ENCODE data around the gene SARS1.

GRCh38 chr1:109256971-109257681, 43.4 kb downstream of the SARS1 start:
- TF ChIP-seq, protein P1, sequence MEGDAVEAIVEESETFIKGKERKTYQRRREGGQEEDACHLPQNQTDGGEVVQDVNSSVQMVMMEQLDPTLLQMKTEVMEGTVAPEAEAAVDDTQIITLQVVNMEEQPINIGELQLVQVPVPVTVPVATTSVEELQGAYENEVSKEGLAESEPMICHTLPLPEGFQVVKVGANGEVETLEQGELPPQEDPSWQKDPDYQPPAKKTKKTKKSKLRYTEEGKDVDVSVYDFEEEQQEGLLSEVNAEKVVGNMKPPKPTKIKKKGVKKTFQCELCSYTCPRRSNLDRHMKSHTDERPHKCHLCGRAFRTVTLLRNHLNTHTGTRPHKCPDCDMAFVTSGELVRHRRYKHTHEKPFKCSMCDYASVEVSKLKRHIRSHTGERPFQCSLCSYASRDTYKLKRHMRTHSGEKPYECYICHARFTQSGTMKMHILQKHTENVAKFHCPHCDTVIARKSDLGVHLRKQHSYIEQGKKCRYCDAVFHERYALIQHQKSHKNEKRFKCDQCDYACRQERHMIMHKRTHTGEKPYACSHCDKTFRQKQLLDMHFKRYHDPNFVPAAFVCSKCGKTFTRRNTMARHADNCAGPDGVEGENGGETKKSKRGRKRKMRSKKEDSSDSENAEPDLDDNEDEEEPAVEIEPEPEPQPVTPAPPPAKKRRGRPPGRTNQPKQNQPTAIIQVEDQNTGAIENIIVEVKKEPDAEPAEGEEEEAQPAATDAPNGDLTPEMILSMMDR (IDR thresholded peaks at IDR 0.05) = no peak
- TF ChIP-seq POLR2A (IDR thresholded peaks at IDR 0.05) = no peak

Measured in Peyer's patch (tissue), 4 donors.